Mammary epithelial cell (primary cell): Measurements from ENCODE around the gene MIOS.
A peak's percentile ranks its signal among the peaks of the same experiment; 100 is the strongest.

ENCODE experiments used
- EZH2 ChIP-seq: IDR thresholded peaks from 2 replicates; pipeline ENCODE4 v1.6.1; 2012; ENCODE audit warnings: low read length, inconsistent platforms, borderline replicate concordance
- TF ChIP-seq, protein P1 (sequence below), 2 donors: IDR thresholded peaks in 1 of 2; conservative IDR thresholded peaks in 1 of 2; 2 replicates each; pipeline ENCODE4 v1.5.1; 2011 to 2012; ENCODE audit warnings: inconsistent platforms in 2 of 2, low read length in 2 of 2, mild to moderate bottlenecking in 2 of 2, control low read depth in 1 of 2, low read depth in 1 of 2; ENCODE audit not compliant: insufficient read depth in 1 of 2; ENCODE audit errors: extremely low read depth in 1 of 2

DNA sequence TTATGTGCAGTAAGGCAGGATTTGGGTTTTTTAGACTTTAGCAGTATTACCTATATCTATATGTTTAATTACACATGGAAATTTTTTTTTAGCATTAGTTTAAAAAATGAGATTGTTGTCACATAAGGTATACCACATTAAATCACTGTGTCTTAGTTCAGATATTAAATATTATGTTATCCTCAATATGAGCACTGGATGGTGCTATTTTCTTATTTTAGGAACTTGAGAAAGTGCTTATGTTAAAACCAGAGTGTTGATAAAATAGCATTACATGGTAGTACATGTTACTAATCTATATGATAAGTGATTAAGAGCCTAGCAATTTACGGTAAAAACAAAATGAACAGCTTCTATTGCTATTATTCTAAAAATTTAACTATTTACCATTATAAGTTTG, 28.8 kb downstream of the MIOS start:
- TF ChIP-seq, protein P1, sequence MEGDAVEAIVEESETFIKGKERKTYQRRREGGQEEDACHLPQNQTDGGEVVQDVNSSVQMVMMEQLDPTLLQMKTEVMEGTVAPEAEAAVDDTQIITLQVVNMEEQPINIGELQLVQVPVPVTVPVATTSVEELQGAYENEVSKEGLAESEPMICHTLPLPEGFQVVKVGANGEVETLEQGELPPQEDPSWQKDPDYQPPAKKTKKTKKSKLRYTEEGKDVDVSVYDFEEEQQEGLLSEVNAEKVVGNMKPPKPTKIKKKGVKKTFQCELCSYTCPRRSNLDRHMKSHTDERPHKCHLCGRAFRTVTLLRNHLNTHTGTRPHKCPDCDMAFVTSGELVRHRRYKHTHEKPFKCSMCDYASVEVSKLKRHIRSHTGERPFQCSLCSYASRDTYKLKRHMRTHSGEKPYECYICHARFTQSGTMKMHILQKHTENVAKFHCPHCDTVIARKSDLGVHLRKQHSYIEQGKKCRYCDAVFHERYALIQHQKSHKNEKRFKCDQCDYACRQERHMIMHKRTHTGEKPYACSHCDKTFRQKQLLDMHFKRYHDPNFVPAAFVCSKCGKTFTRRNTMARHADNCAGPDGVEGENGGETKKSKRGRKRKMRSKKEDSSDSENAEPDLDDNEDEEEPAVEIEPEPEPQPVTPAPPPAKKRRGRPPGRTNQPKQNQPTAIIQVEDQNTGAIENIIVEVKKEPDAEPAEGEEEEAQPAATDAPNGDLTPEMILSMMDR (conservative IDR thresholded peaks at IDR 0.05 in 1 of 2, IDR thresholded peaks at IDR 0.05 in 1 of 2; ENCODE audit: extremely low read depth in 1 of 2, insufficient read depth in 1 of 2, low read depth in 1 of 2, low read length in 2 of 2), result peak; percentile 10 to 35
- no peak for TF ChIP-seq EZH2
